BJ (cell line): ENCODE data around the gene ARL6IP1. TPM values are rescaled to one million over a fixed set of nuclear protein-coding genes. Genes with fewer than 3 reads are reported as not detected.
A peak's percentile ranks its signal among the peaks of the same experiment; 100 is the strongest.

ENCODE experiments used
- CTCF ChIA-PET: fragments of 350-600 bp; formaldehyde crosslinking; extraction: SDS; loops from one replicate; lab custom pipeline; 2021; ENCODE audit warnings: antibody characterized with exemption, inconsistent platforms; lab: Yijun Ruan, JAX
- POLR2A ChIA-PET: fragments of 300-600 bp; sonication (Branson Sonifier 250); formaldehyde crosslinking; extraction: SDS; loops from one replicate; lab custom pipeline; 2021; ENCODE audit warnings: antibody characterized with exemption; lab: Charles Lee
- DNase-seq: peaks from one replicate; pipeline ENCODE4 v3.0.0-alpha.2; 2011; ENCODE audit warnings: low read depth
- H3K27me3 ChIP-seq: 2 replicates; pipeline ENCODE4 v1.6.0; 2011; ENCODE audit warnings: low read length; ENCODE audit not compliant: control insufficient read depth, insufficient read depth
- H3K36me3 ChIP-seq: 2 replicates; pipeline ENCODE4 v1.5.1; 2011; ENCODE audit warnings: low read length; ENCODE audit not compliant: control insufficient read depth, insufficient read depth
- H3K4me3 ChIP-seq: 2 replicates; pipeline ENCODE4 v1.5.1; 2011; ENCODE audit warnings: low read depth, mild to moderate bottlenecking, control low read depth, low read length
- CTCF ChIP-seq: IDR thresholded peaks from 2 replicates; pipeline ENCODE4 v1.5.1; 2011; ENCODE audit warnings: low read depth, mild to moderate bottlenecking, control low read depth, inconsistent platforms, low read length, moderate library complexity; ENCODE audit not compliant: insufficient read depth
- polyA plus RNA-seq: library from polyadenylated mRNA; depleted of rRNA; stranded (reverse); fragments of >200 nt; gene quantifications from 2 replicates; pipeline ENCODE4 v1.2.3, GENCODE V29; 2011

ARL6IP1 gene
- polyA plus RNA-seq, 1 experiment = 178 TPM

- no peak for TF ChIP-seq CTCF
- Histone ChIP-seq H3K4me3 (no peak overlapping the region), H3K36me3 (peaks cover 7% of the 10 kb centered on the region), H3K27me3 (no peaks in the 10 kb centered on the region)
- ChIA-PET POLR2A (no interaction called here), CTCF (interaction anchor here (2.2 to 6.8 kb wide), 2 partner anchors 9 to 11 kb away, joined by 5 to 44 read pairs; partner anchors contain the start of gene ARL6IP1)
- no peak for DNase-seq
Observed at GRCh38 chr16:18792836-18793433, 8.4 kb downstream of the ARL6IP1 start.

- ChIA-PET POLR2A (interaction anchor here (0.5 to 1.5 kb wide), 5 partner anchors 10 to 1409 kb away, joined by 3 to 31 read pairs (median 3); partner anchors contain the start of gene ARL6IP1), CTCF (interaction anchor here (0.7 to 6.8 kb wide), 3 partner anchors 9 to 14 kb away, joined by 3 to 44 read pairs (median 4); partner anchors contain the start of gene ARL6IP1)
- peak; percentile 71 for DNase-seq
- Histone ChIP-seq H3K4me3 (peak within 1 kb of the TSS; percentile 82), H3K27me3 (no peaks in the 10 kb centered on the region), H3K36me3 (peaks cover 10% of the 10 kb centered on the region)
- no peak for TF ChIP-seq CTCF
Observed at GRCh38 chr16:18789850-18790706, 11.3 kb downstream of the ARL6IP1 start, which contains the start of gene RPS15A. RPS15A (minus strand) TSS chr16:18790334; CDS start chr16:18789113, 1,221 bp downstream.

GRCh38 chr16:18789515-18789849, 11.9 kb downstream of the ARL6IP1 start:
- TF ChIP-seq CTCF = no peak
- H3K36me3 ChIP-seq = peaks cover 9% of the 10 kb centered on the region
- ChIA-PET CTCF (interaction anchor here (6.8 kb wide), 1 partner anchor 12 kb away, joined by 44 read pairs; the partner anchor contains the start of gene ARL6IP1), POLR2A (interaction anchor here (1.5 kb wide), 1 partner anchor 11 kb away, joined by 31 read pairs; the partner anchor contains the start of gene ARL6IP1)
- no peak for DNase-seq
- H3K4me3 ChIP-seq = peak overlapping the region; percentile 82
- H3K27me3 ChIP-seq = no peaks in the 10 kb centered on the region

GRCh38 chr16:18788828-18789514, 12.4 kb downstream of the ARL6IP1 start:
- H3K36me3 ChIP-seq = peaks cover 10% of the 10 kb centered on the region
- peak overlapping the region; percentile 82 for H3K4me3 ChIP-seq
- no peaks in the 10 kb centered on the region for H3K27me3 ChIP-seq
- no peak for TF ChIP-seq CTCF
- no peak for DNase-seq
- ChIA-PET POLR2A (interaction anchor here (0.6 to 1.5 kb wide), 3 partner anchors 11 to 212 kb away, joined by 5 to 31 read pairs (median 15); partner anchors contain the start of gene ARL6IP1), CTCF (interaction anchor here (6.8 kb wide), 1 partner anchor 13 kb away, joined by 44 read pairs; the partner anchor contains the start of gene ARL6IP1)
